ENCODE data around the gene PCDHGC5. TPM values are rescaled to one million over a fixed set of nuclear protein-coding genes. Genes with fewer than 3 reads are reported as not detected.

Gene PCDHGC5
- total RNA-seq, 1 donor from 2014 or later, result 0.43 TPM

DNA sequence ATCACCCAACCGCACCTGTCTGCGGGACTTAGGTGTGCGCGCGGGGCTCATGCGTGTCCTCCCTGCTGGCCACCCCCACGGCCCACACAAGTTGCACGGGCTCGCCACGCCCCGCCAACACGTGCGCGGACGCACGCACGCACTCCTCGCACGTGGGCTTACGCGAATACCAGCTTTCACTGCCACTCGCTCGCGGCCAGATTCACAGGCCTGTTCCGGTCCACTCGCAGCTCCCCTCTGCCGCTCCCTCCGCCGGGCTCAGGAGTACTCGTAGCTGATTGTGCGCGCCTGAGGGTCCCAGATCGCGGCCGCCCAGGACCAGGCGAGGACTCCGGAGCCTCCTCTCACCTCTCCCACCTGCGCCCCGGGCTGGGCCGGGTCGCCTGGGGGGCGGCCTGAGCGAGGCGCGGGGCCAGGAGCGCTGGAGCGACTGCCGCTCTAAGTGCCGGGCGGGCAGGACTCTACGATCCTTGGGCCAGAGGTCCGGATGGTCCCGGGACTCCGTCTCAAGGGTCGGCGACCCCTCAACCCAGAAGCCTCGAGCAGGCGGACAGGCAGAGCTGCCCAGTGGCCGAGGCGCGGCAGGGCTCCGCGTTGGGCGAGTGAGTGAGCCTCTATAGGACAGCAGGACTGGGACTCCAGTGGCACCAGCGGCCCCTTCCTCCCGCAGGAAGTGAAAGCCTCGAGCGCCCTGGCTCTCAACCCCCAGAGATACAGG is 3.4 kb downstream of the PCDHGC5 start:
- H3K4me3 ChIP-seq, result peak overlapping the region; percentile 40
- H3K27ac ChIP-seq, result no peak overlapping the region
- TF ChIP-seq EZH2 (IDR thresholded peaks at IDR 0.05) (peak; percentile 76), CTCF (IDR thresholded peaks at IDR 0.05) (no peak), EZH2phosphoT487 (IDR thresholded peaks at IDR 0.05) (no peak)
- DNase-seq (ENCODE audit: low spot score), result peak; percentile 41
- peaks cover 34% of the 10 kb centered on the region for H3K4me1 ChIP-seq
- no peak overlapping the region for H2AFZ ChIP-seq (replicated peaks)
- H3K79me2 ChIP-seq (ENCODE audit: low read depth), result peaks cover 3% of the 10 kb centered on the region
- H3K4me1 Mint-ChIP-seq, result peaks cover 43% of the 10 kb centered on the region
- H3K9ac ChIP-seq, result no peak overlapping the region
- peaks cover 56% of the 10 kb centered on the region for H3K36me3 Mint-ChIP-seq
- H3K27me3 ChIP-seq, result peaks cover 62% of the 10 kb centered on the region
- H3K27ac Mint-ChIP-seq, result no peak overlapping the region
- peak overlapping the region; percentile 79 for H3K4me2 ChIP-seq
- H4K20me1 ChIP-seq (ENCODE audit: low read depth), result peaks cover 39% of the 10 kb centered on the region
- no peak overlapping the region for H3K4me3 Mint-ChIP-seq
- peaks cover 42% of the 10 kb centered on the region for H3K9me3 Mint-ChIP-seq
- H3K9me3 ChIP-seq (ENCODE audit: low read depth), result no peaks in the 10 kb centered on the region
- peaks cover 5% of the 10 kb centered on the region for H3K27me3 Mint-ChIP-seq (ENCODE audit: insufficient read depth, low read depth)
- no peaks in the 10 kb centered on the region for H3K36me3 ChIP-seq
- H3F3A ChIP-seq (ENCODE audit: low read depth), result peaks cover 20% of the 10 kb centered on the region

- DNase-seq (ENCODE audit: low spot score), result no peak
- Histone ChIP-seq H3K27me3 (peaks cover 54% of the 10 kb centered on the region), H3K4me2 (peak overlapping the region; percentile 74), H3K4me1 (peaks cover 34% of the 10 kb centered on the region), H3K4me3 (peak overlapping the region; percentile 36), H3K79me2 (ENCODE audit: low read depth) (no peaks in the 10 kb centered on the region), H3K36me3 (no peaks in the 10 kb centered on the region), H3K9ac (no peak overlapping the region), H3F3A (ENCODE audit: low read depth) (peaks cover 20% of the 10 kb centered on the region), H3K27ac (no peak overlapping the region), H3K9me3 (ENCODE audit: low read depth) (no peaks in the 10 kb centered on the region), H4K20me1 (ENCODE audit: low read depth) (peaks cover 35% of the 10 kb centered on the region), H2AFZ (replicated peaks) (peak overlapping the region; percentile 3)
- no peak for TF ChIP-seq EZH2 (IDR thresholded peaks at IDR 0.05)
- no peak for TF ChIP-seq CTCF (IDR thresholded peaks at IDR 0.05)
- TF ChIP-seq EZH2phosphoT487 (IDR thresholded peaks at IDR 0.05), result no peak
- Mint-ChIP-seq H3K9me3 (peaks cover 28% of the 10 kb centered on the region), H3K27me3 (ENCODE audit: insufficient read depth, low read depth) (peaks cover 5% of the 10 kb centered on the region), H3K36me3 (peaks cover 48% of the 10 kb centered on the region), H3K27ac (peak overlapping the region; percentile 99), H3K4me3 (peak overlapping the region; percentile 84), H3K4me1 (peaks cover 42% of the 10 kb centered on the region)
These were observed 4.9 kb downstream of the PCDHGC5 start for GRCh38 chr5:141493500-141494422.

GRCh38 chr5:141494761-141495452 is 6.0 kb downstream of the PCDHGC5 start:
- peaks cover 34% of the 10 kb centered on the region for H3K4me1 ChIP-seq
- no peaks in the 10 kb centered on the region for H3K79me2 ChIP-seq (ENCODE audit: low read depth)
- H3K27ac ChIP-seq, result peak overlapping the region; percentile 31
- H3K27ac Mint-ChIP-seq, result peak overlapping the region; percentile 99
- no peaks in the 10 kb centered on the region for H3K9me3 ChIP-seq (ENCODE audit: low read depth)
- H3K9me3 Mint-ChIP-seq, result peaks cover 19% of the 10 kb centered on the region
- no peak overlapping the region for H3K9ac ChIP-seq
- no peak for TF ChIP-seq CTCF (IDR thresholded peaks at IDR 0.05)
- TF ChIP-seq EZH2phosphoT487 (IDR thresholded peaks at IDR 0.05), result no peak
- no peak for TF ChIP-seq EZH2 (IDR thresholded peaks at IDR 0.05)
- peaks cover 5% of the 10 kb centered on the region for H3K27me3 Mint-ChIP-seq (ENCODE audit: insufficient read depth, low read depth)
- peaks cover 47% of the 10 kb centered on the region for H3K36me3 Mint-ChIP-seq
- H2AFZ ChIP-seq (replicated peaks), result peak overlapping the region; percentile 3
- H3K4me3 ChIP-seq, result peak overlapping the region; percentile 36
- H3K4me1 Mint-ChIP-seq, result peaks cover 42% of the 10 kb centered on the region
- H3K36me3 ChIP-seq, result no peaks in the 10 kb centered on the region
- peaks cover 20% of the 10 kb centered on the region for H3F3A ChIP-seq (ENCODE audit: low read depth)
- peak overlapping the region; percentile 74 for H3K4me2 ChIP-seq
- peak; percentile 64 for DNase-seq (ENCODE audit: low spot score)
- H3K4me3 Mint-ChIP-seq, result peak overlapping the region; percentile 84
- H3K27me3 ChIP-seq, result peaks cover 42% of the 10 kb centered on the region
- H4K20me1 ChIP-seq (ENCODE audit: low read depth), result peaks cover 35% of the 10 kb centered on the region

Measured in neural progenitor cell (in vitro differentiated cells).